GM13977 (cell line): ENCODE measurements around the gene ACSS1.

Experiments used
- DNase-seq: peaks from one replicate; pipeline ENCODE4 v3.0.0; 2012; ENCODE audit warnings: low spot score
- in situ Hi-C: fragments of 300-500 bp; cut with MboI; formaldehyde crosslinking; loops from one replicate; pipeline ENCODE4 v1.12.0; 2022; ENCODE audit warnings: low sequenced_read_pairs, low pct_unique_long_range_greater_than_20kb, mixed read lengths, inconsistent platforms; ENCODE audit not compliant: unreplicated experiment
- TF ChIP-seq, protein P1 (sequence below): IDR thresholded peaks from 2 replicates; pipeline ENCODE4 v1.5.1; 2012; ENCODE audit warnings: mild to moderate bottlenecking, control low read depth; ENCODE audit not compliant: insufficient read depth; ENCODE audit errors: extremely low read depth, missing control alignments

Gene ACSS1

GRCh38 chr20:25023356-25023755 lies 34.6 kb downstream of the ACSS1 start:
- in situ Hi-C loops: no loop called here
- TF ChIP-seq, protein P1, sequence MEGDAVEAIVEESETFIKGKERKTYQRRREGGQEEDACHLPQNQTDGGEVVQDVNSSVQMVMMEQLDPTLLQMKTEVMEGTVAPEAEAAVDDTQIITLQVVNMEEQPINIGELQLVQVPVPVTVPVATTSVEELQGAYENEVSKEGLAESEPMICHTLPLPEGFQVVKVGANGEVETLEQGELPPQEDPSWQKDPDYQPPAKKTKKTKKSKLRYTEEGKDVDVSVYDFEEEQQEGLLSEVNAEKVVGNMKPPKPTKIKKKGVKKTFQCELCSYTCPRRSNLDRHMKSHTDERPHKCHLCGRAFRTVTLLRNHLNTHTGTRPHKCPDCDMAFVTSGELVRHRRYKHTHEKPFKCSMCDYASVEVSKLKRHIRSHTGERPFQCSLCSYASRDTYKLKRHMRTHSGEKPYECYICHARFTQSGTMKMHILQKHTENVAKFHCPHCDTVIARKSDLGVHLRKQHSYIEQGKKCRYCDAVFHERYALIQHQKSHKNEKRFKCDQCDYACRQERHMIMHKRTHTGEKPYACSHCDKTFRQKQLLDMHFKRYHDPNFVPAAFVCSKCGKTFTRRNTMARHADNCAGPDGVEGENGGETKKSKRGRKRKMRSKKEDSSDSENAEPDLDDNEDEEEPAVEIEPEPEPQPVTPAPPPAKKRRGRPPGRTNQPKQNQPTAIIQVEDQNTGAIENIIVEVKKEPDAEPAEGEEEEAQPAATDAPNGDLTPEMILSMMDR: no peak
- no peak for DNase-seq

GRCh38 chr20:25022680-25023079 lies 35.3 kb downstream of the ACSS1 start:
- in situ Hi-C loops: no loop called here
- DNase-seq: no peak
- TF ChIP-seq, protein P1: no peak

- in situ Hi-C loops: no loop called here
- no peak for DNase-seq
- TF ChIP-seq, protein P1: no peak
Observed at GRCh38 chr20:25021336-25021735, 36.6 kb downstream of the ACSS1 start.

DNA sequence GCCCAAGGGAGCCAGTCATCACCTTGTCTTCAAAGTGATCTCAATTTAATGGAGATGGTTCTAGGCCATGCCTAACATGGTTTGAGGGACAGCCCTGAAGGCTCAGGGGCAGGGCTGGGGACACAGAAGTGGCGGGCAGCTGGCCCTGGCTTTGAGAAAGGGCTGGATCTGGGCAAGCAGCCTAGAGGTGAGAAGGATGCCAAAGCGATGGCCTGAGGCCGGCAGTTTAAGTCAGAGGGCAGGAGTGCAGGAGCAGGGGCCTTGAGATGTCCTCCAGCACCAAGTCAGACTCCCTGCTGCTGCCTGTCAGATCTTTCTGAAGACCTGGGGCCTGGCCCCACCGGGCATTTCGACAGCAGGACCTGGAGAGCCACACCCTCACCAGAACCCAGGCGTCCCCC lies 37.0 kb downstream of the ACSS1 start:
- in situ Hi-C loops: no loop called here
- no peak for DNase-seq
- TF ChIP-seq, protein P1: no peak

GRCh38 chr20:25020345-25020744 lies 37.6 kb downstream of the ACSS1 start:
- in situ Hi-C loops: no loop called here
- DNase-seq: no peak
- TF ChIP-seq, protein P1: no peak

DNA sequence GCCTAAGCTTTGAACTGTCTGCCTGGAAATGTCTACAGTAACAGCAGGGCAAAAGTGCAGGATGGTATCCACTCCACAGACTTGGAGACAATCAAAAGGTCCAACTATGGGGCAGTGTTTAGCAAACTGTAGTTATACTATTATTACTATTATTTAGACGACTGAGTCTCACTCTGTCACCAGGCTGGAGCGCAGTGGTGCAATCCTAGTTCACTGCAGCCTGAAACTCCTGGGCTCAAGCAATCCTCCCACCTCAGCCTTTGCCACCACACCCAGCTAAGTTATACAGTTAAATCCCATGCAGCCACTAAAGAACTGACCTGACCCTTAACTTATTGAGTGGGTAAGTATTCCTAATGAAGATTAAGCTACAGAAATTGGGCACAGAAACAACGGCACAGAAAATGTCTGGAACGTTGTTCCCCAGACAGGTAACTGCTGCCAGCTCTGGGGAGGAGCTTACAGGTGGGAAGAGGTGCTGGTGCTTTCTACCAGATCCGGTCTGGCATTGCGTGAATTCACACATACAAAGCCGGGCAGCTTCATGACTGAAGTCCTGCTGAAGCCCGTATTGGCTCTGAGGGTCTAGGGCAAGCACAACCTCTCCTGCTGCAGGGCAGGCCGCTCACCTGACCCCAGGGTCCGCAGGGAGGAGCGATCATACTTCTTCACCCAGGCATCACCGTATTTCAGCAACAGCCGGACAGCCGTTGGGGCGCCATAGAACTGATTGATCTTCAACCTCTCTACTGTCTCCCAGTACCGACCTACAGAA lies 38.4 kb downstream of the ACSS1 start:
- DNase-seq: no peak
- in situ Hi-C loops: no loop called here
- TF ChIP-seq, protein P1: no peak
